ENCODE data around the gene COLEC12. TPM values are rescaled to one million over a fixed set of nuclear protein-coding genes. Genes with fewer than 3 reads are reported as not detected.

Gene COLEC12
- total and polyA plus RNA-seq, 2 donors (not counting 3 experiments of a cell fraction or from before 2014, with no cell fraction given), result 8.0 to 17.1 TPM

GRCh38 chr18:457140-457519, 43.4 kb downstream of the COLEC12 start:
- dilution Hi-C loops (cut with MboI; ENCODE audit: extremely low pct_ligation_motif_present, low sequenced_read_pairs), result no loop called here
- DNase-seq (ENCODE audit: low read depth, low spot score) (peak; percentile 80), FAIRE-seq (peak; percentile 94)
- peak overlapping the region; percentile 40 for H3K4me2 ChIP-seq (ENCODE audit: insufficient read depth, low read length)
- peaks cover 15% of the 10 kb centered on the region for H3K4me1 ChIP-seq (ENCODE audit: control insufficient read depth, extremely low read depth, insufficient read depth, low read length)
- CTCF ChIA-PET, result interaction anchor here (0.8 to 1.7 kb wide), 7 partner anchors 10 to 167 kb away, joined by 3 to 5 read pairs (median 4); no protein-coding TSS in a partner anchor
- peaks cover 0 to 2% of the 10 kb centered on the region in 2 experiments for H3K27me3 ChIP-seq (ENCODE audit: control insufficient read depth in 2 of 2, insufficient read depth in 2 of 2, low read length in 2 of 2)
- no peaks in the 10 kb centered on the region for H3K9me1 ChIP-seq (replicated peaks; ENCODE audit: control insufficient read depth, extremely low read depth, insufficient read depth, low read length)
- H3K9ac ChIP-seq (replicated peaks; ENCODE audit: extremely low read depth, insufficient read depth, low read length), result no peak overlapping the region
- H3K9me3 ChIP-seq (replicated peaks; ENCODE audit: control insufficient read depth, insufficient read depth, low read length), result no peaks in the 10 kb centered on the region
- H2AFZ ChIP-seq (ENCODE audit: low read depth, low read length), result peak overlapping the region; percentile 18
- TF ChIP-seq FOS (IDR thresholded peaks at IDR 0.05; ENCODE audit: borderline replicate concordance, insufficient read depth, low read length) (no peak), POLR2AphosphoS5 (IDR thresholded peaks at IDR 0.05; ENCODE audit: insufficient read depth, low read depth, low read length) (no peak), MYC (IDR thresholded peaks at IDR 0.05; ENCODE audit: low read depth, low read length) (no peak), POLR2A (IDR thresholded peaks at IDR 0.05; ENCODE audit: low read depth, low read length) (no peak), CTCF (IDR thresholded peaks at IDR 0.05; ENCODE audit: extremely low read depth in 1 of 2, insufficient read depth in 1 of 2, low read depth in 1 of 2, low read length in 2 of 2) (no peak), MAX (IDR thresholded peaks at IDR 0.05; ENCODE audit: insufficient read depth, insufficient read length) (no peak), JUN (IDR thresholded peaks at IDR 0.05; ENCODE audit: borderline replicate concordance, insufficient read depth, insufficient read length, low read depth) (no peak)
- no TSS peak for BruUV-seq (replicated peaks)
- H4K20me1 ChIP-seq (replicated peaks; ENCODE audit: control insufficient read depth, extremely low read depth, insufficient read depth, low read length), result no peaks in the 10 kb centered on the region
- H3K36me3 ChIP-seq (ENCODE audit: control insufficient read depth in 2 of 2, extremely low read depth in 1 of 2, insufficient read depth in 2 of 2, low read length in 2 of 2), result no peaks in the 10 kb centered on the region
- no peak overlapping the region for H3K4me3 ChIP-seq (replicated peaks in 1 of 3; ENCODE audit: insufficient read depth in 1 of 3, low read depth in 1 of 3, low read length in 3 of 3)
- intact Hi-C loops (cut with micrococcal nuclease), result loop anchor here (1.0 kb wide), 1 partner anchor 18 kb away; no protein-coding TSS in a partner anchor
- POLR2A ChIA-PET, result interaction anchor here (0.6 kb wide), 1 partner anchor 152 kb away, joined by 5 read pairs; no protein-coding TSS in a partner anchor
- no peak overlapping the region for H3K27ac ChIP-seq (ENCODE audit: insufficient read depth, low read depth, low read length)
- H3K79me2 ChIP-seq (ENCODE audit: control insufficient read depth, insufficient read depth, low read length), result no peaks in the 10 kb centered on the region
